Nephron (organoid): ENCODE measurements around the gene SIRT3.

Experiments
- H3K27ac Mint-ChIP-seq, 3 experiments: 2 replicates each; pipeline ENCODE4 v1.8.0; 2020; ENCODE audit warnings: mixed read lengths in 3 of 3, mild to moderate bottlenecking in 2 of 3, moderate library complexity in 1 of 3
- H3K27me3 Mint-ChIP-seq: 2 replicates; pipeline ENCODE4 v1.8.0; 2021; ENCODE audit warnings: low read depth, mild to moderate bottlenecking, moderate library complexity, mixed read lengths
- H3K36me3 Mint-ChIP-seq: 2 replicates; pipeline ENCODE4 v1.8.0; 2020; ENCODE audit warnings: low read depth, mixed read lengths
- H3K4me1 Mint-ChIP-seq: 2 replicates; pipeline ENCODE4 v1.8.0; 2020; ENCODE audit warnings: mixed read lengths
- H3K4me3 Mint-ChIP-seq, 3 experiments: 2 replicates each; pipeline ENCODE4 v1.8.0; 2020; ENCODE audit warnings: mild to moderate bottlenecking in 3 of 3, mixed read lengths in 3 of 3, moderate library complexity in 2 of 3
- H3K9me3 Mint-ChIP-seq: 2 replicates; pipeline ENCODE4 v1.8.0; 2020; ENCODE audit warnings: mixed read lengths
- CTCF ChIP-seq, 3 experiments: fragments of 200-600 bp; sonication (generic); IDR thresholded peaks; one replicate each; pipeline ENCODE4 v1.5.0; 2021; ENCODE audit warnings: antibody characterized with exemption in 3 of 3; ENCODE audit not compliant: unreplicated experiment in 3 of 3

SIRT3 gene

GRCh38 chr11:282630-283360, 46.7 kb upstream of the SIRT3 start:
- no peaks in the 10 kb centered on the region for H3K9me3 Mint-ChIP-seq
- no peaks in the 10 kb centered on the region for H3K36me3 Mint-ChIP-seq
- H3K4me1 Mint-ChIP-seq = peaks cover 16% of the 10 kb centered on the region
- peaks cover 14% of the 10 kb centered on the region for H3K27me3 Mint-ChIP-seq
- H3K27ac Mint-ChIP-seq = peak overlapping the region; percentile 44 to 80 (median 58)
- H3K4me3 Mint-ChIP-seq = peak overlapping the region; percentile 5 to 30 (median 18)
- no peak for TF ChIP-seq CTCF (IDR thresholded peaks at IDR 0.05; ENCODE audit: unreplicated experiment in 3 of 3)

- no peak for TF ChIP-seq CTCF (IDR thresholded peaks at IDR 0.05; ENCODE audit: unreplicated experiment in 3 of 3)
- H3K4me3 Mint-ChIP-seq = no peak overlapping the region
- no peaks in the 10 kb centered on the region for H3K9me3 Mint-ChIP-seq
- H3K27ac Mint-ChIP-seq = peak overlapping the region in 1 of 3 experiments; percentile 80
- peaks cover 14% of the 10 kb centered on the region for H3K27me3 Mint-ChIP-seq
- peaks cover 15% of the 10 kb centered on the region for H3K4me1 Mint-ChIP-seq
- no peaks in the 10 kb centered on the region for H3K36me3 Mint-ChIP-seq
These were observed 46.0 kb upstream of the SIRT3 start for GRCh38 chr11:282171-282570.

- Mint-ChIP-seq H3K9me3 (peaks cover under 1% of the 10 kb centered on the region), H3K27ac (no peak overlapping the region), H3K36me3 (no peaks in the 10 kb centered on the region), H3K4me1 (peaks cover 11% of the 10 kb centered on the region), H3K4me3 (no peak overlapping the region), H3K27me3 (peaks cover 9% of the 10 kb centered on the region)
- TF ChIP-seq CTCF (IDR thresholded peaks at IDR 0.05; ENCODE audit: unreplicated experiment in 3 of 3) = no peak
These were observed 45.5 kb upstream of the SIRT3 start for GRCh38 chr11:281486-282161.

GRCh38 chr11:280706-281485, 44.8 kb upstream of the SIRT3 start:
- H3K9me3 Mint-ChIP-seq = peaks cover 6% of the 10 kb centered on the region
- H3K27me3 Mint-ChIP-seq = peaks cover 9% of the 10 kb centered on the region
- peaks cover 11% of the 10 kb centered on the region for H3K4me1 Mint-ChIP-seq
- H3K4me3 Mint-ChIP-seq = no peak overlapping the region
- no peak overlapping the region for H3K27ac Mint-ChIP-seq
- no peak for TF ChIP-seq CTCF (IDR thresholded peaks at IDR 0.05; ENCODE audit: unreplicated experiment in 3 of 3)
- H3K36me3 Mint-ChIP-seq = no peaks in the 10 kb centered on the region

- Mint-ChIP-seq H3K36me3 (no peaks in the 10 kb centered on the region), H3K4me3 (no peak overlapping the region), H3K27me3 (peaks cover 9% of the 10 kb centered on the region), H3K4me1 (peaks cover 11% of the 10 kb centered on the region), H3K27ac (no peak overlapping the region), H3K9me3 (peaks cover 7% of the 10 kb centered on the region)
- no peak for TF ChIP-seq CTCF (IDR thresholded peaks at IDR 0.05; ENCODE audit: unreplicated experiment in 3 of 3)
These were observed 44.0 kb upstream of the SIRT3 start for GRCh38 chr11:279966-280705.
